GM23338 (cell line): ENCODE data around the gene ETV6. TPM values are rescaled to one million over a fixed set of nuclear protein-coding genes. Genes with fewer than 3 reads are reported as not detected.

ENCODE experiments used
- ATAC-seq: fragments of 200-7000 bp; cut with Tn5 transposase; 3 replicates; pipeline ENCODE4 v1.9.1; 2020
- DNase-seq: peaks from one replicate; pipeline ENCODE4 v3.0.0-alpha.2; 2015; ENCODE audit warnings: low spot score
- H2AFZ ChIP-seq: fragments of 200-600 bp; sonication (generic); 2 replicates; pipeline ENCODE4 v1.8.0; 2016; ENCODE audit warnings: antibody characterized with exemption, mild to moderate bottlenecking, moderate library complexity
- H3F3A ChIP-seq: fragments of 200-600 bp; sonication (generic); replicated peaks from 2 replicates; pipeline ENCODE4 v1.8.0; 2017; ENCODE audit warnings: antibody characterized with exemption, mixed run types, low read depth
- H3K27ac ChIP-seq: fragments of 200-600 bp; sonication (generic); 2 replicates; pipeline ENCODE4 v1.6.1; 2016; ENCODE audit warnings: low read depth
- H3K27me3 ChIP-seq: fragments of 200-600 bp; sonication (generic); 2 replicates; pipeline ENCODE4 v1.8.0; 2016; ENCODE audit warnings: mild to moderate bottlenecking, mixed run types, moderate library complexity; ENCODE audit not compliant: insufficient read depth
- H3K36me3 ChIP-seq: fragments of 200-600 bp; sonication (generic); 2 replicates; pipeline ENCODE4 v1.8.0; 2016; ENCODE audit warnings: mild to moderate bottlenecking; ENCODE audit not compliant: insufficient read depth
- H3K4me1 ChIP-seq: fragments of 200-600 bp; sonication (generic); 2 replicates; pipeline ENCODE4 v1.8.0; 2016; ENCODE audit warnings: mild to moderate bottlenecking, moderate library complexity; ENCODE audit not compliant: insufficient read depth
- H3K4me2 ChIP-seq: fragments of 200-600 bp; sonication (generic); 2 replicates; pipeline ENCODE4 v1.7.1; 2017; ENCODE audit warnings: mixed run types
- H3K4me3 ChIP-seq: fragments of 200-600 bp; sonication (generic); 2 replicates; pipeline ENCODE4 v1.6.1; 2016; ENCODE audit warnings: mixed run types
- H3K79me2 ChIP-seq: fragments of 200-600 bp; sonication (generic); replicated peaks from 2 replicates; pipeline ENCODE4 v1.8.0; 2017; ENCODE audit warnings: mild to moderate bottlenecking; ENCODE audit not compliant: insufficient read depth
- H3K9me2 ChIP-seq: fragments of 200-600 bp; sonication (generic); 2 replicates; pipeline ENCODE4 v1.8.0; 2017; ENCODE audit not compliant: insufficient read depth
- H4K20me1 ChIP-seq: fragments of 200-600 bp; sonication (generic); replicated peaks from 2 replicates; pipeline ENCODE4 v1.8.0; 2017; ENCODE audit warnings: mild to moderate bottlenecking; ENCODE audit not compliant: insufficient read depth
- H3K27ac Mint-ChIP-seq: 2 replicates; pipeline ENCODE4 v1.8.0; 2020; ENCODE audit warnings: inconsistent platforms, mild to moderate bottlenecking, moderate library complexity, mixed read lengths
- H3K27me3 Mint-ChIP-seq: 3 replicates; pipeline ENCODE4 v1.8.0; 2022; ENCODE audit warnings: low read depth, mild to moderate bottlenecking, moderate library complexity, mixed read lengths, inconsistent platforms; ENCODE audit not compliant: insufficient read depth, poor library complexity
- H3K36me3 Mint-ChIP-seq: 3 replicates; pipeline ENCODE4 v1.8.0; 2021; ENCODE audit warnings: low read depth, mild to moderate bottlenecking, inconsistent platforms, moderate library complexity, mixed read lengths
- H3K4me1 Mint-ChIP-seq: 3 replicates; pipeline ENCODE4 v1.8.0; 2020; ENCODE audit warnings: mild to moderate bottlenecking, inconsistent platforms, mixed read lengths
- H3K4me3 Mint-ChIP-seq: 3 replicates; pipeline ENCODE4 v1.8.0; 2021; ENCODE audit warnings: moderate library complexity, mild to moderate bottlenecking, inconsistent platforms, mixed read lengths
- H3K9me3 Mint-ChIP-seq: 3 replicates; pipeline ENCODE4 v1.8.0; 2020; ENCODE audit warnings: moderate library complexity, mild to moderate bottlenecking, inconsistent platforms, mixed read lengths
- EZH2 ChIP-seq: fragments of 200-600 bp; sonication (generic); IDR thresholded peaks from one replicate; pipeline ENCODE4 v1.8.0; 2017; ENCODE audit warnings: antibody characterized with exemption, mild to moderate bottlenecking, low read depth; ENCODE audit not compliant: unreplicated experiment
- JUNB ChIP-seq: IDR thresholded peaks from one replicate; pipeline ENCODE4 v1.6.1; 2016; ENCODE audit warnings: antibody characterized with exemption; ENCODE audit not compliant: unreplicated experiment
- NANOG ChIP-seq: IDR thresholded peaks from 2 replicates; pipeline ENCODE4 v1.6.1; 2016; ENCODE audit warnings: antibody characterized with exemption, borderline replicate concordance
- POLR2AphosphoS5 ChIP-seq: IDR thresholded peaks from 2 replicates; pipeline ENCODE4 v1.6.1; 2016; ENCODE audit warnings: antibody characterized with exemption, low read depth
- ZNF114 ChIP-seq: fragments of 250-450 bp; sonication (Bioruptor Pico); IDR thresholded peaks from 2 replicates; pipeline ENCODE4 v1.5.0; 2020; ENCODE audit warnings: mild to moderate bottlenecking, moderate library complexity
- ZNF331 ChIP-seq: fragments of 250-450 bp; sonication (Bioruptor Pico); IDR thresholded peaks from 2 replicates; pipeline ENCODE4 v1.5.0; 2020; ENCODE audit warnings: low read depth, mild to moderate bottlenecking, moderate library complexity
- polyA plus RNA-seq: library from polyadenylated mRNA; unstranded; fragments of >200 nt; fragmentation: Nextera tagmentation; extraction: Ambion mirVana; gene quantifications from 2 replicates; pipeline ENCODE4 v1.2.1, GENCODE V29; 2016
- total RNA-seq: library from RNA; depleted of rRNA; stranded (reverse); fragments of >200 nt; shearing (Covaris generic); gene quantifications from 2 replicates; pipeline ENCODE4 v1.2.3, GENCODE V29; 2014
- TF ChIP-seq, protein P1 (sequence below): IDR thresholded peaks from one replicate; pipeline ENCODE4 v1.6.1; 2018; ENCODE audit warnings: antibody characterized with exemption; ENCODE audit not compliant: unreplicated experiment
- TF ChIP-seq, protein P2 (sequence below), 2 experiments: fragments of 200-600 bp in 1 of 2; sonication (generic) in 1 of 2; conservative IDR thresholded peaks; 2 replicates each; pipeline versions ENCODE4 v1.5.1 to v1.6.1; 2016 to 2017; ENCODE audit warnings: antibody characterized with exemption in 2 of 2, low read depth in 2 of 2, mild to moderate bottlenecking in 2 of 2, moderate library complexity in 1 of 2
- TF ChIP-seq, protein P3 (sequence below): IDR thresholded peaks from 2 replicates; pipeline ENCODE4 v1.6.1; 2016; ENCODE audit warnings: antibody characterized with exemption
- TF ChIP-seq, protein P4 (sequence below): fragments of 250-450 bp; sonication (Bioruptor Pico); IDR thresholded peaks from 2 replicates; pipeline ENCODE4 v1.5.0; 2020; ENCODE audit warnings: mild to moderate bottlenecking, moderate library complexity

ETV6 gene
- total and polyA plus RNA-seq, 2 experiments from 2014 or later, result 7.5 to 15.1 TPM

DNA sequence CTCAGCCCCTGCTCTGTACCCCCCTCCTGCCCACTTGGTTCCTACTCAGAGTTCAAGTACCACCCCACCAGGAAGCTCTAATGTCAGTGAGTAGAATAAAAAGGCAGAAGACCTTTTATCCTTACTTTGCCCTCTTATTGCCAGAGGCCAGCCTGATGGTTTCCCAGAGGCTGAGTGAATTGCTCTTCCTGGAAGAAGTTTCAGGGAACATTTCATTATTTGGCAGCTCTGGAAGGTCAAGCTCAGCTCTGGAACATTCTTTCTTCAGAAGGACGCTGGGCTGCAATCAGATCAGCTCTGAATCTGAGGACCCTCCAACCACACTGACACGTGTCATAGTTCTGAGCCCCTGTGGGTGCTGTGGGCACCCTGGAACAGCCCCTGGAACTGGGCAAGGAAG, 188.9 kb downstream of the ETV6 start:
- no peaks in the 10 kb centered on the region for H3K9me2 ChIP-seq
- DNase-seq, result no peak
- H3K27me3 ChIP-seq, result no peaks in the 10 kb centered on the region
- no peak overlapping the region for H2AFZ ChIP-seq
- no peaks in the 10 kb centered on the region for H3K4me1 ChIP-seq
- no peak overlapping the region for H3K4me3 ChIP-seq
- Mint-ChIP-seq H3K9me3 (no peaks in the 10 kb centered on the region), H3K27ac (no peak overlapping the region), H3K4me3 (no peak overlapping the region), H3K4me1 (peaks cover 12% of the 10 kb centered on the region; the same call in 2 of the 3 replicates), H3K36me3 (peaks cover 16% of the 10 kb centered on the region), H3K27me3 (peaks cover 3% of the 10 kb centered on the region)
- H3K79me2 ChIP-seq, result no peaks in the 10 kb centered on the region
- no peak for ATAC-seq
- H3K4me2 ChIP-seq, result no peak overlapping the region
- no peak overlapping the region for H3K27ac ChIP-seq
- H3F3A ChIP-seq, result no peaks in the 10 kb centered on the region
- H4K20me1 ChIP-seq, result no peaks in the 10 kb centered on the region; the same call in 1 of the 2 replicates
- no peaks in the 10 kb centered on the region; the same call in 1 of the 2 replicates for H3K36me3 ChIP-seq
- TF ChIP-seq, protein P1, sequence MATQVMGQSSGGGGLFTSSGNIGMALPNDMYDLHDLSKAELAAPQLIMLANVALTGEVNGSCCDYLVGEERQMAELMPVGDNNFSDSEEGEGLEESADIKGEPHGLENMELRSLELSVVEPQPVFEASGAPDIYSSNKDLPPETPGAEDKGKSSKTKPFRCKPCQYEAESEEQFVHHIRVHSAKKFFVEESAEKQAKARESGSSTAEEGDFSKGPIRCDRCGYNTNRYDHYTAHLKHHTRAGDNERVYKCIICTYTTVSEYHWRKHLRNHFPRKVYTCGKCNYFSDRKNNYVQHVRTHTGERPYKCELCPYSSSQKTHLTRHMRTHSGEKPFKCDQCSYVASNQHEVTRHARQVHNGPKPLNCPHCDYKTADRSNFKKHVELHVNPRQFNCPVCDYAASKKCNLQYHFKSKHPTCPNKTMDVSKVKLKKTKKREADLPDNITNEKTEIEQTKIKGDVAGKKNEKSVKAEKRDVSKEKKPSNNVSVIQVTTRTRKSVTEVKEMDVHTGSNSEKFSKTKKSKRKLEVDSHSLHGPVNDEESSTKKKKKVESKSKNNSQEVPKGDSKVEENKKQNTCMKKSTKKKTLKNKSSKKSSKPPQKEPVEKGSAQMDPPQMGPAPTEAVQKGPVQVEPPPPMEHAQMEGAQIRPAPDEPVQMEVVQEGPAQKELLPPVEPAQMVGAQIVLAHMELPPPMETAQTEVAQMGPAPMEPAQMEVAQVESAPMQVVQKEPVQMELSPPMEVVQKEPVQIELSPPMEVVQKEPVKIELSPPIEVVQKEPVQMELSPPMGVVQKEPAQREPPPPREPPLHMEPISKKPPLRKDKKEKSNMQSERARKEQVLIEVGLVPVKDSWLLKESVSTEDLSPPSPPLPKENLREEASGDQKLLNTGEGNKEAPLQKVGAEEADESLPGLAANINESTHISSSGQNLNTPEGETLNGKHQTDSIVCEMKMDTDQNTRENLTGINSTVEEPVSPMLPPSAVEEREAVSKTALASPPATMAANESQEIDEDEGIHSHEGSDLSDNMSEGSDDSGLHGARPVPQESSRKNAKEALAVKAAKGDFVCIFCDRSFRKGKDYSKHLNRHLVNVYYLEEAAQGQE, result no peak
- TF ChIP-seq, protein P2, sequence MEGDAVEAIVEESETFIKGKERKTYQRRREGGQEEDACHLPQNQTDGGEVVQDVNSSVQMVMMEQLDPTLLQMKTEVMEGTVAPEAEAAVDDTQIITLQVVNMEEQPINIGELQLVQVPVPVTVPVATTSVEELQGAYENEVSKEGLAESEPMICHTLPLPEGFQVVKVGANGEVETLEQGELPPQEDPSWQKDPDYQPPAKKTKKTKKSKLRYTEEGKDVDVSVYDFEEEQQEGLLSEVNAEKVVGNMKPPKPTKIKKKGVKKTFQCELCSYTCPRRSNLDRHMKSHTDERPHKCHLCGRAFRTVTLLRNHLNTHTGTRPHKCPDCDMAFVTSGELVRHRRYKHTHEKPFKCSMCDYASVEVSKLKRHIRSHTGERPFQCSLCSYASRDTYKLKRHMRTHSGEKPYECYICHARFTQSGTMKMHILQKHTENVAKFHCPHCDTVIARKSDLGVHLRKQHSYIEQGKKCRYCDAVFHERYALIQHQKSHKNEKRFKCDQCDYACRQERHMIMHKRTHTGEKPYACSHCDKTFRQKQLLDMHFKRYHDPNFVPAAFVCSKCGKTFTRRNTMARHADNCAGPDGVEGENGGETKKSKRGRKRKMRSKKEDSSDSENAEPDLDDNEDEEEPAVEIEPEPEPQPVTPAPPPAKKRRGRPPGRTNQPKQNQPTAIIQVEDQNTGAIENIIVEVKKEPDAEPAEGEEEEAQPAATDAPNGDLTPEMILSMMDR (conservative IDR thresholded peaks at IDR 0.05; ENCODE audit: low read depth in 2 of 2), result no peak
- TF ChIP-seq ZNF331 (CRISPR knock-in tag) (no peak), POLR2AphosphoS5 (no peak), JUNB (no peak), NANOG (no peak), ZNF114 (CRISPR knock-in tag) (no peak), EZH2 (no peak)
- TF ChIP-seq, protein P3, sequence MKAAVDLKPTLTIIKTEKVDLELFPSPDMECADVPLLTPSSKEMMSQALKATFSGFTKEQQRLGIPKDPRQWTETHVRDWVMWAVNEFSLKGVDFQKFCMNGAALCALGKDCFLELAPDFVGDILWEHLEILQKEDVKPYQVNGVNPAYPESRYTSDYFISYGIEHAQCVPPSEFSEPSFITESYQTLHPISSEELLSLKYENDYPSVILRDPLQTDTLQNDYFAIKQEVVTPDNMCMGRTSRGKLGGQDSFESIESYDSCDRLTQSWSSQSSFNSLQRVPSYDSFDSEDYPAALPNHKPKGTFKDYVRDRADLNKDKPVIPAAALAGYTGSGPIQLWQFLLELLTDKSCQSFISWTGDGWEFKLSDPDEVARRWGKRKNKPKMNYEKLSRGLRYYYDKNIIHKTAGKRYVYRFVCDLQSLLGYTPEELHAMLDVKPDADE, result no peak
- TF ChIP-seq, protein P4, sequence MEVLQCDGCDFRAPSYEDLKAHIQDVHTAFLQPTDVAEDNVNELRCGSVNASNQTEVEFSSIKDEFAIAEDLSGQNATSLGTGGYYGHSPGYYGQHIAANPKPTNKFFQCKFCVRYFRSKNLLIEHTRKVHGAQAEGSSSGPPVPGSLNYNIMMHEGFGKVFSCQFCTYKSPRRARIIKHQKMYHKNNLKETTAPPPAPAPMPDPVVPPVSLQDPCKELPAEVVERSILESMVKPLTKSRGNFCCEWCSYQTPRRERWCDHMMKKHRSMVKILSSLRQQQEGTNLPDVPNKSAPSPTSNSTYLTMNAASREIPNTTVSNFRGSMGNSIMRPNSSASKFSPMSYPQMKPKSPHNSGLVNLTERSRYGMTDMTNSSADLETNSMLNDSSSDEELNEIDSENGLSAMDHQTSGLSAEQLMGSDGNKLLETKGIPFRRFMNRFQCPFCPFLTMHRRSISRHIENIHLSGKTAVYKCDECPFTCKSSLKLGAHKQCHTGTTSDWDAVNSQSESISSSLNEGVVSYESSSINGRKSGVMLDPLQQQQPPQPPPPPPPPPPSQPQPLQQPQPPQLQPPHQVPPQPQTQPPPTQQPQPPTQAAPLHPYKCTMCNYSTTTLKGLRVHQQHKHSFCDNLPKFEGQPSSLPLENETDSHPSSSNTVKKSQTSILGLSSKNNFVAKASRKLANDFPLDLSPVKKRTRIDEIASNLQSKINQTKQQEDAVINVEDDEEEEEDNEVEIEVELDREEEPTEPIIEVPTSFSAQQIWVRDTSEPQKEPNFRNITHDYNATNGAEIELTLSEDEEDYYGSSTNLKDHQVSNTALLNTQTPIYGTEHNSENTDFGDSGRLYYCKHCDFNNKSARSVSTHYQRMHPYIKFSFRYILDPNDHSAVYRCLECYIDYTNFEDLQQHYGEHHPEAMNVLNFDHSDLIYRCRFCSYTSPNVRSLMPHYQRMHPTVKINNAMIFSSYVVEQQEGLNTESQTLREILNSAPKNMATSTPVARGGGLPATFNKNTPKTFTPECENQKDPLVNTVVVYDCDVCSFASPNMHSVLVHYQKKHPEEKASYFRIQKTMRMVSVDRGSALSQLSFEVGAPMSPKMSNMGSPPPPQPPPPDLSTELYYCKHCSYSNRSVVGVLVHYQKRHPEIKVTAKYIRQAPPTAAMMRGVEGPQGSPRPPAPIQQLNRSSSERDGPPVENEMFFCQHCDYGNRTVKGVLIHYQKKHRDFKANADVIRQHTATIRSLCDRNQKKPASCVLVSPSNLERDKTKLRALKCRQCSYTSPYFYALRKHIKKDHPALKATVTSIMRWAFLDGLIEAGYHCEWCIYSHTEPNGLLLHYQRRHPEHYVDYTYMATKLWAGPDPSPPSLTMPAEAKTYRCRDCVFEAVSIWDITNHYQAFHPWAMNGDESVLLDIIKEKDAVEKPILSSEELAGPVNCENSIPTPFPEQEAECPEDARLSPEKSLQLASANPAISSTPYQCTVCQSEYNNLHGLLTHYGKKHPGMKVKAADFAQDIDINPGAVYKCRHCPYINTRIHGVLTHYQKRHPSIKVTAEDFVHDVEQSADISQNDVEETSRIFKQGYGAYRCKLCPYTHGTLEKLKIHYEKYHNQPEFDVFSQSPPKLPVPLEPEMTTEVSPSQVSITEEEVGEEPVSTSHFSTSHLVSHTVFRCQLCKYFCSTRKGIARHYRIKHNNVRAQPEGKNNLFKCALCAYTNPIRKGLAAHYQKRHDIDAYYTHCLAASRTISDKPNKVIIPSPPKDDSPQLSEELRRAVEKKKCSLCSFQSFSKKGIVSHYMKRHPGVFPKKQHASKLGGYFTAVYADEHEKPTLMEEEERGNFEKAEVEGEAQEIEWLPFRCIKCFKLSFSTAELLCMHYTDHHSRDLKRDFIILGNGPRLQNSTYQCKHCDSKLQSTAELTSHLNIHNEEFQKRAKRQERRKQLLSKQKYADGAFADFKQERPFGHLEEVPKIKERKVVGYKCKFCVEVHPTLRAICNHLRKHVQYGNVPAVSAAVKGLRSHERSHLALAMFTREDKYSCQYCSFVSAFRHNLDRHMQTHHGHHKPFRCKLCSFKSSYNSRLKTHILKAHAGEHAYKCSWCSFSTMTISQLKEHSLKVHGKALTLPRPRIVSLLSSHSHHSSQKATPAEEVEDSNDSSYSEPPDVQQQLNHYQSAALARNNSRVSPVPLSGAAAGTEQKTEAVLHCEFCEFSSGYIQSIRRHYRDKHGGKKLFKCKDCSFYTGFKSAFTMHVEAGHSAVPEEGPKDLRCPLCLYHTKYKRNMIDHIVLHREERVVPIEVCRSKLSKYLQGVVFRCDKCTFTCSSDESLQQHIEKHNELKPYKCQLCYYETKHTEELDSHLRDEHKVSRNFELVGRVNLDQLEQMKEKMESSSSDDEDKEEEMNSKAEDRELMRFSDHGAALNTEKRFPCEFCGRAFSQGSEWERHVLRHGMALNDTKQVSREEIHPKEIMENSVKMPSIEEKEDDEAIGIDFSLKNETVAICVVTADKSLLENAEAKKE (CRISPR knock-in tag), result no peak
